NCI-H146 (cell line): Measurements from ENCODE around the gene APOBEC3B.
"Not testable (repeated sequence)": the region's sequence is repeated elsewhere in the genome, so short reads cannot be mapped to it uniquely, and the experiment has no call there.

ENCODE experiments used
- DNase-seq: peaks from one replicate; lab custom pipeline; 2025; lab: John Stamatoyannopoulos, UW

APOBEC3B gene

DNA sequence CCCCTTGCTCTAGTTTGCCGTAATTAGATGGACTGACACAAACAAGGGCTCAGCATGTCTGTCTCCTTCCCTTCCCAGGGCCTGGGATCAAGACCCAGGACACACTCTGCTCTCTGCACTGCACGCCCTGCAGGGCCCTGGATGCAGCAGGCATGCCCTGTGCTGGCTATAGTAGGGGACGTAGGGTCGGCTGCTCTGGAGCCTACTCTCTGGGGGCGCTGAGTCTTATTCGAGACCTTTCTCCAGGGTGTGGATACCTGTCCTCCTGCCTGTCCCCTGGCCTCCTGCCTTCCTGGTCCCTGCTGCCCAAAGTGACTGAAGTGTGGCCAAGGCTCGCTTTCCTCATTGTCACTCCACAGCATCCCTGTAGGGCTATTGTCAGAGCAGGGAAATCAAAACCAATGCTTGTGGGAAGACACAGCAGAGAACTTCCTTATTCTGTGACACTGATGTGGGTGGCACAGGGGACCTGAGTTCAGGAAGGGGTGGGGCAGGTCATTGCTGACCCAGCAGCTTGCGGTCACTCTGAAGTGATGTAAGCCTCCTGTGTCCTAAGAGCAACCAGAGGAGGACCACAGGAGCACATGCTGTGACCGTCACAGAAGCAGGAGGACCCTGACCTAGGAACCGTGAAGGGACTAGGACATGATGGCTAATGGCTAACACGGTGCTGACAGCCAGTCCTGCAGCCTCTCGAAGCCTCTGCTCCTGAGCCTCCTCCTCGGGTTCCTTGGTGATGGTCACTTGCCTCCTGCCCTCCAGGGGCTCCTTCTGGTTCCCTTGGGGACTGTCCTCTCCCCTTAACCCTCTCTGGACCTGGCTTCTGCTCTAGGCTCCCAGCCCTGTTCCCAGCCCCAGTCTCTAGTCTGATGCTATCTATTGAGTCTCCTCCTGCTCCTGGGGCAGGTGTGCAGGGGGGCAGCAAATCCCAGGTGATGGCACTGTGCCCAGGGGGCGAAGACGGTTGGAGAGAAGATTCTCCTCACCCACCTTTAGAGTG, 14.4 kb upstream of the APOBEC3B start:
- DNase-seq: no peak

DNA sequence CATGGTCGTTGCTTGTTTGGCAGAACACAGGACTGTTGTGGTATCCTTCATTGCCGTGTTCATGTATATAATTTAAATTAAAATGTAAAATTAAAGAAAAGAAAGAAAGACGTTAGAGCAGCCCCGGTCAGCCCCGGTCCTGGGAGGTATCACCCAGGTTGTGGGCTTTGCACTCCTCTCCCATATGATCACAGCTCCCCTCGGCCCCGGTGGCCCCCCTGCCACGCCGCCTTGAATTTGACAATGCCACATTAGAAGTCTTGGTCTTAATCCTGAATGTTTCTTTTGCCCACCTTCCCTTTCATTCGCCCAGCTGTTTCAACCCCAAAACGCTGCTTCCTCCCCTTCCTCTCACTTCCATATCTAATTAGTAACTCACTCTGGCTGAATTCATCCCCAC, 13.3 kb upstream of the APOBEC3B start:
- no peak for DNase-seq

DNA sequence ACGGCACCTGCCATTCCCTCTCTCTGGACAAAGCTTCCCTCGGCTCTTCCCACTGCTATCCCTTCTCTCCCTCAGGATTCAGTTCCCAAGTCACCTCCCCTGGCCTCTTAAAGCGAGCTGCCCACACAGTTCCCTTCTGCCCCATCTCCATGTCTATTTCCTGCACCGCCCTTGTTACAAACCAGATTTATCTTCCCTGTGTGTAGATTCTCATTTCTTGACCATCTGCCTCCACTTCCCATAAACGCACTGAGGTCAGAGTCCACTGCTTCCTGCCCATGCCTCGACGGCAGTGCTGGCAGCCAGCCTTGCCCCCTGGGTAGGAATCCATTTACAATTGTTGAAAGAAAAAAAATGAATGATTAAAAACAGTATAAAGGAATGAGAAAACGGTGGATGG, 11.6 kb upstream of the APOBEC3B start:
- no peak for DNase-seq

DNA sequence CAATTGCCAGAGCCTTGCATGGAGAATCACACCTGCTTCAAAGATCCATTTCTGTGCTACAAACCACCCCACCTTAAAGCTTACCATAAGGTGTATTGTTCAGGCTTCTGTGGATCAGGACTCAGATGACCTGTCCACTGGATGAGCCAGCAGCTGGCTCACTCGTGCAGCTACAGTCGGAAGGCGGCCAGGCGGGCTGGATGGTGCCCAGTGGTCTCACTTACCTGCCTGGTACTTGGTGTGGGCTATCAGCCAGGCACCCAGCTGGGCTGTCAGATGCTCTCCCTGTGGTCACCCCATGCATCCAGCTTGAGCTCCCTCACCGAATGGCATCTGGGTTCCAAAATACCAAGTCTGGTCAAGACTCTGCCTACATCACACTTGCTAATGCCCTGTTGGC, 10.9 kb upstream of the APOBEC3B start:
- no peak for DNase-seq

DNA sequence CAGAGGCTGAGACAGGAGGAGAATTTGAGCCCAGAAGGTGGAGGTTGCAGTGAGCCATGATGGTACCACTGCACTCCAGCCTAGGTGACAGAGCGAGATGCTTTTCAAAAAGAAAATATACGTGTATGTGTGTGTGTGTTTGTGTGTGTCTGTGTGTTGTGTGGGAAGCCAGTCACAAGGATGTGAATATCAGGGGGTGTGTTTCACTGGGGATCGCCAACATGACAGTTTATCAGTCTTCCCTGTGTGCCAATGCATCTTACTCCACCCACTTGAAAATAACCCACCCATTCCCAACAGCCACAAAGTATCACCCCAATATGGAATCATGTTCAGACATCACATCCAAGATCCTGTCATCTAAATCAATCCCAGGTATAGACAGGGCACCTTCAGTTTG, 10.4 kb upstream of the APOBEC3B start:
- no peak for DNase-seq

DNA sequence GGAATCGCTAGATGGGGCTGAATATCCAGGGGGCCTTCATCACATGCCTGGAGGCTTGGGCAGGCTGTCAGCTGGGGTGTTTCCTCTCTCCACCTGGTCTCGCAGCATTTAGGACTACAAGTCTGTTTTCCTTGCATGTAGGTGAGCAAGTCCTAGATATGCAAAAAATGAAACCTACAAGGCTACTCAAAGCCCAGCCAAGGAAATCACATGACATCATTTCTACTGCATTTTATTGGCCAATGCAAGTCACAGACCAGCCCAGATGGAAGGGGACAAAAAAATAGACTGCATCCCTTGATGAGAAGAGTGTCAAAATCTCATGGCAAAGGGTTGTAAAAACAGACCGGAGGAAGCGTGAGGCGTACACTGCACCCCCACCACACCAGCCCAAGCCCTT, 9.6 kb upstream of the APOBEC3B start:
- no peak for DNase-seq

DNA sequence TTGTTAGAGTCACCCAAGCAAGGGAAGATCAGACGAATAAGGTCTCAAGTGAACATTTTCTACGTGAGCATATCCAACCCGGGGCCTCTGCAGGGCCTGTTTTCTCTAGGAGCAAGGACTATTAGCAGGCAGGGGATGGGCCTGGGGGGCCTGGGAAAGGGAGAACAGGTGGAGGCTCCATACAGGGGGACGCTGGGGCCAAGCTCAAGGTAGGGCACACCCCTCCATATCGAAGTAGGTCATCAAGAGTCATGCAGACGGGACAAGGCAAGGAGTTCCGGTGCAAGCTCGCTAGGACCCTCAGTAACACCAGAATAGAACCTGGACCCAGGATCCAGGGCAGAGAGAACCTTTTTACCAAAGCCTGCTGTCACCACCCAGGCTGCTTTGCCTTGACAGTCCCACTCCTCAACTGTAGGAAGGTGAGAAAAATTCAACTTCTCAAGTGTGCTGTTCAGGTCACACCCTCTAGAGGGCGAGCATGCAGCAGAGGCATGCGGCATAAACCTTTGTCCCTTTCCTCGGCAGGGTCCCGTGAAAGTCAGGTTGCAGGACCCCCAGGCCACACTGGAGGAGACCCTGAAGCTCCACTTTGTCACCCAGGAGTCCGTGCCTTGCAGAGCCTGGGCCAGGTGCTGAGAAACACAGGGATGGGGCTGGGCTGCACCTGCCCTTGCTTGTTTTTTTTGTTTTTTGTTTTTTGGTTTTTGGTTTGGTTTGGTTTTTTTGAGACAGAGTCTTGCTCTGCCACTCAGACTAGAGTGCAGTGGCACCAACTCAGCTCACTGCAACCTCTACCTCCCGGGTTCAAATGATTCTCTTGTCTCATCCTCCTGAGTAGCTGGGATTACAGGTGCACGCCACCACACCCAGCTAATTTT, 8.6 kb upstream of the APOBEC3B start:
- DNase-seq: peak; percentile 28

DNA sequence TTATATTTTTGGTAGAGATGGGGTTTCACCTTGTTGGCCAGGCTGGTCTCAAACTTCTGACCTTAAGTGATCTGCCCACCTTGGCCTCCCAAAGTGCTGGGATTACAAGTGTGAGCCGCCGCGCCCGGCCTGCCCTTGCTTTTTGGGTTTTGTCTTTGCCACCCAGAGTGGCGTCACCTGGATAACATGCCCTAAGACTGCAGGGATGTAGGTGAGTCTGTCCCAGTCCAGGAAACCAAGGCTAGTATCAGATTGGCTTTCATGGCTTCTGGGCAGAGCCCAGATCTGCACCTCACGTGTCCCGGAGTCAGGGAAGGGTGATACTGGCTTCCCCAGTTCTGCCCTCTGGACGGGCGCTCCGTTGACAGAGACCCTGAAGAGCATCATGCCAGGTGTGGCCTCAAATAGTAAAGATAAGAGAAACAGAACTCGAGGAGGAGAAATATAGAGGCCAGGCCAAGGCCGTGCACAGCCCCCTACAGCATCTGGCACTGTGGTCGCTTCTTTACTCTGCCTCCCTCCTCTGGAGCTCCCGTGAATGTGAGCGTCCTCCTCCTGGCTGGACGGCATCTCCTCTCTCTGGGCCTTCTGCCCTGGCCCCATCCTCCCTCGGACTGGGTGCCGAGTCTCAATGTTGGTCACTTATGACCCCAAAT, 7.8 kb upstream of the APOBEC3B start:
- no peak for DNase-seq

DNA sequence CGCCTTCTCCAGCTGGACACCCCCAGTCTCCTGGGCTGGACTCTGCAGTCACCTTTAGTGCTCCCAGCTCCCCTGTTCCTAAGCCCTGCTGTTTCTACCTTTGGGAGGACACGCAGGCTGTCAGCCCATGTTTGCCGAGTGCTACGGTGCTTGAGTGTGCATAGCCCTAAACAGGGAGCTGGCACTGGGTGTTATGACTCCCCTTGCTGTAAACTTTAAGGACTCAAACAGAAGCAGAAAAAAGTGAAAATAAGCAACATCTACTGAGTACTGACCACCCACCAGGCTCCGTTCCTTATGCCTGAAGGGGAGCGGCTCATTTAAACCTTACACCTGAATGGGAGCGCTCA, 7.3 kb upstream of the APOBEC3B start:
- DNase-seq: no peak

DNA sequence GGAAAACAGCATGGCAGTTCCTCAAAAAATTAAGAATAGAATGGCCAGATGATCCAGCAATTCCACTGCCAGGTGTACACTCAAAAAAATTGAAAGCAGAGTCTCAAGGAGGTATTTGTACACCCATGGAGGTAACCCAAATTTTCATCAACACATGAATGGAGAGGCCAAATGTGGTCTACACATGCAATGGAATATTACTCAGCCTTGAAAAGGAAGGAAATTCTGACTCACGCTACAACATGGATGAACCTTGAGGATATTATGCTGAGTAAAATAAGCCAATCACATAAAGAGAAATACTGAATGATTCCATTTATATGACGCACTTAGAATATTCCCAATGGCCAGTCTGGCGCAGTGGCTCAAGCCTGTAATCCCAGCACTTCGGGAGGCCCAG, 4.9 kb upstream of the APOBEC3B start:
- DNase-seq: not testable (repeated sequence)

DNA sequence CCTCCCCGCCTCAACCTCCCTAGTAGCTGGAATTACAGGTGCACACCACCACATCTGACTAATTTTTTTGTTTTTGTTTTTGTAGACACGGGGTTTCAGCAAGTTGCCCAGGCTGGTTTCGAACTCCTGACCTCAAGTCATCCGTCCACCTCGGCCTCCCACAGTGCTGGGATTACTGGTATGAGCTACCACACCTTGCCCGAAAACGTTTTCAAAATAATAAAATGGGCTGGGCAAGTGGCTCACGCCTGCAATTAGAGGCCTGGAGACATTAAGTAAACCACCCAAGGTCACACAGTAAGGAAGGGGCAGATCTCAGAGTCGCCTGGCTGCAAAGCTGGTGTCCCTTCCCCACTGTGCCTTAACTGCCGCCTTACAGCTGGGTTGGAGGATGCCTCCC, 1.6 kb upstream of the APOBEC3B start:
- not testable (repeated sequence) for DNase-seq

DNA sequence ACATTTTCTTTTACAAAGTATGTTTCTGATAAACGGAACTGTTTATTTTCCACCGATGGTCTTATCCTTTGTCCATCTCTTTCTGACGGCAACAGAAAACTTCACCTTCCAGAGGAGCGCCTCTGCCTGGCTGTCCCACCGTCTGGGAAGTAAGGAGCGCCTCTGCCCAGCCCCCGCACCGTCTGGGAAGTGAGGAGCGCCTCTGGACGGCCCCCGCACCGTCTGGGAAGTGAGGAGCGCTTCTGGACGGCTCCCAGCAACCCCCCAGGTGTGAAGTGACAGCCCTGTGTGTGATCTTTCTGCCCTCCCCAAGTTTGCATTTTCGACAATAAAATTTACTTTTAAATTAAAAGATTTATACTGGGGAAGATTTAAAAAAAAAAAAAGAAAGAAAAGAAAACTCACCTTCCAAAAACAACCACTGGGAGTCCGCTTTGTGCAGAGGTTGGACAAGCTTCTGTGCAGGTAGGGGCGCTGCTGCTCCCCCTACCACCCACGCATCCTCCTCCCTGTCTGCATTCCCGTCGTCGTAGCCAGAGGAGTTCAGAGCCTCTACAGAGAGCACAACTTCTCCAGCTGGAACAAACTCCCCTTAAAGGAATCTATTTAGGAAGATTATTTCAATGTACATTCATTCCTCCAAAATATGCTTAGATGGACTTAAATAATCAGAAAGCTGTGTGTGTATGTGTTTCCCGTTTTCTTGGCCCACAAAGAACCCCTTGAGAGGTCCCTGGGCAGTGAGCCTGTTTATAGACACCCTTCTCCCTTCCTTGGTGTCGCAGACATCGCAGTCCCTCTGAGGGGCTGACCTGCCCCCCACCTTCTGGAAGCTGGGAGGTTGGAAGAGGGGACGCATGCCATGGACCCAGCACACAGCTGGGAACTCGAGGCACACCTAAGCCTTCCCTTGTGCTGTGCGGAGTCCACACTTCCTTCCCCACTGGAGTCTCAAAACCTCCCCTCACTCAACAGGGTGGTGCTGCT, 849 bp upstream of the APOBEC3B start:
- no peak for DNase-seq

DNA sequence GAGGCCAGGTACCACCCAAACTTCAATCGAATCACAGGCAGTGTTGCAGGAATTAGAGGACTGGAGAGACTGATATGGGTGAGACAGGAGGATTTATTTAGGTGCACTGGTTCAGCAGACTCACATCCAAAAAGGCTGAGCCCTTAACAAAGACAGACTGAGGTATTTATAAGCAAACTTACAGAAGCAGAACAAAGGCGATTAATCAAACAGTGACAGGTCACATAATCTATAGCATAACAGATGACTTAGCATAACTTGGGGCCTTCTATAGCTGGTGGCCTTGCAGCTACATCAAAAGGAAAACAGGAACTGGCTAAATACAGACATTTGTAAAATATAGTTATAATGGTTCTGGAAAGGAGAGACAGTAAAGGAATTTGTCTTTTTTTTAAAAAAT, 2.1 kb downstream of the APOBEC3B start:
- no peak for DNase-seq

DNA sequence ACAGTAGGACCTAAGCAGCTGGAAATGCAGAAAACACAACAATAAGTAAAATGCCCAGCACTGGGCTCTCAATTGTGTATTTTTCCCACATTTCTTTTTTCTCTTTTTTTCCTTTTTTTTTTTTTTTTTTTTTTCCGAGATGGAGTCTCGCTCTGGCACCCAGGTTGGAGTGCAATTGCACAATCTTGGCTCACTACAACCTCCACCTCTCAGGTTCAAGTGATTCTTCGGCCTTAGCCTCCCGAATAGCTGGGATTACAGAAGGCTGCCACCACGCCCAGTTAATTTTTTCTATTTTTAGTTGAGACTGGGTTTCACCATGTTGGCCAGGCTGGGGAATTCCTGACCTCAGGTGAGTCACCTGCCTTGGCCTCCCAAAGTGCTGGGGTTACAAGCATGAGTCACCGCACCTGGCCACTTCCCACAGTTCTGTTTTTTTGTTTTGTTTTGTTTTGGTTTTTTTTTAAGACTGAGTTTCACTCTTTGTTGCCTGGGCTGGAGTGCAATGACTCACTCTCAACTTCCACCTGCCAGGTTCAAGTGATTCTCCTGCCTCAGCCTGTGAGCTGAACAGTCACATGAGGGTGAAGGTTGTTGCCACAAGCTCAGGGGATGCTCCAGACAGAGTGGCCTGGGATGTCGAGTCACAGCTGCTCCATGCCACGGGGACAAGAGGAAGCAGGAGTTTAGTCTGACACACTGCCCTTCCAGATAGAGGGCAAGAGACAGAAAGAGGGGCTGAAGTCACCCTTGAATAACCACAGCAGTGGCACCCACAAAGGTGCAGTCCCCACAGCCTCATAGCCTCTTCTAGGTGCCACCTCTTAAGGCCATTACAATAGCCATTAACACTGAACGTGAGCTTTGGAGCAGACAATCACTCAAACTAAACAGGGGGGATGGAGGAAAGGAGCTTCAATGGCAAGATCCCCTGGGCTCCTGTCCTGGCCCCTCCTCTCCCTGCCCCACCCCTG, 2.9 kb downstream of the APOBEC3B start:
- DNase-seq: peak; percentile 50

DNA sequence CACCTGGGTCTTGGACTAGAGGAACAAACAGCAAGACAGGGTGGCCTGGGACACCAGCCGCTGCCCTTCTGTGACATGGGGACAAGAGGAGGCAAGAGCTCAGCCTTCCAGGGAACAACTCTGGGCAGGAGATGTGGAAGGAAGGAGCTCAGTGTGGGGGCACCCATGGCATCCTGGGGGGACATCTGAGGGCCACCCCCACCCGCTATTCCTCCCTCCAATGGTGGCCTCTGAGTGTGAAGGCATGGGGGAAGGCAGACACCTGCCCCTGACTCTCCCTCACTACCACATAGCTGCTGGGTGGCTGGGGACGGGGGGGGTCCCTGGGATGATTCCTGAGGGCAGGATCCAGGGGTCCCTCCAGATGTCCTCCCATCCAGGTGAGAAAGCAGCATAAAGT, 4.5 kb downstream of the APOBEC3B start:
- no peak for DNase-seq

DNA sequence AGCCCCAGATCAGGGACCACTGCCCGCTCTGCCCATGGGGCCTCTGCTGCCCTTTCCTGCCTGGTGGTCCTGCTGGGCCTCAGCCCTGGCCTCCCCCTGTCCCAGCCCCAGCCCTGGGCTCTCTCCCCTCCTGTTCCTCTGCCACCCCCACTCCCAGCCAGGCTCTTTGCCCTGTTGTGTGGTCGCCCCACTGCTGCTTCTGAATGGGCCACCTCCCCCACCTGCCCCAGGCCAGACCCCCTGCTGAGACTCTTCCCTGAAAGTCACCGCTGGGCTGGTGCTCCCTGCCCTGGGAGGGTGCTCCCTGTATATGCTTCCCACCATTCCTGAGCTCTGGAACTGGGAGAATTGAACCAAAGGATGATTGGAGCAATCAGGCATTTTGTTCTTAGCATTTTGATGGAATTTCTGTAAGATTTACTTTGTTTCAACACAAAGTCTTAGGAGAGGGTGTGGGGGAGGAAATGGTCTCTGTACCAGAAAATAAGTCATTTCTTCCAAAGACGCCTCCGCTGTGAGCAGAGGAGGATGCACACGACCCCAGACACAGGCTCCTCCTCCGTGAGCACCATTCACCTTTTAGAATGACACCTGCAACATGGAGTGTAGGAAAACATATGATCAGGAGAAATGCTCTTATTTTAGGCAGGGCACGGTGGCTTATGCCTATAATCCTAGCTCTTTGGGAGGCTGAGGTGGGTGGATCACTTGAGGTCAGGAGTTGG, 5.2 kb downstream of the APOBEC3B start:
- DNase-seq: no peak

DNA sequence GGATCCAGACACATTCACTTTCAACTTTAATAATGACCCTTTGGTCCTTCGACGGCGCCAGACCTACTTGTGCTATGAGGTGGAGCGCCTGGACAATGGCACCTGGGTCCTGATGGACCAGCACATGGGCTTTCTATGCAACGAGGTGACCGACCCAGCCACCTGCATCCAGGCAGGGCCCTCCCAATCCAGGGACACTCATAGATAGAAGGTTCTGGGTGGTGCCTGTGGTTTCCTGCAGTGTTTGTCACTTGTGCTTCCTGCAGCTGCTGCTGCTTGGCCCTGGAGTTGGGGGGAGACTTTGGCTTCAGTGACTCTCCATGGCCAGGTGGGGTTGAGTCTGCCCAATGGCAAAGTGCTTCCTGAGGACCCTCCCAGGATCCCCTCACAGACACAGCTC, 7.3 kb downstream of the APOBEC3B start:
- no peak for DNase-seq

DNA sequence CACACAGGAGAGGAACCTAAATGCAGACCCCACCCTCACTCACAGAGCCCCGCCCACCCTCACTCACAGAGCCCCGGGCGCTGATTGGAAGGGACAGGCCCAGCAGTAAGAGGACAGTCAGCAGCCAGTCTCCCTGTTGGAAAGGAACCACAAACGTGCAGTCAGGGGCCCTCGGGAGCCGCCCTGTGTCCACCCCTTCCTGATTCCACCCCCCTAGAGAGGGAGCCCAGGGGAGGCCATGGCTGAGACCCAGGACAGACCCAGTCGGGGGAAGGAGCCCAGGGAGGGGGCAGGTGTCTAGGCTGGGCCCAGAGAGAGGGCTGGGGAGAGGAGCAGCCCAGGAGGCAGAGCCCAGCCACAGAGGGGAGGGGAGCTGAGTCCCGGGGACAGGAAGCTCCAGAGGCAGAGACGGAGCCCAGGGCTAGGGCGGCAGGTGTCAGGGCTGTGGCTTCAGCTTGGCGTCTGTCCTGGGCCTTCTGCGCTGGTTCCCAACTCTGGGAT, 10.8 kb downstream of the APOBEC3B start:
- not testable (repeated sequence) for DNase-seq

DNA sequence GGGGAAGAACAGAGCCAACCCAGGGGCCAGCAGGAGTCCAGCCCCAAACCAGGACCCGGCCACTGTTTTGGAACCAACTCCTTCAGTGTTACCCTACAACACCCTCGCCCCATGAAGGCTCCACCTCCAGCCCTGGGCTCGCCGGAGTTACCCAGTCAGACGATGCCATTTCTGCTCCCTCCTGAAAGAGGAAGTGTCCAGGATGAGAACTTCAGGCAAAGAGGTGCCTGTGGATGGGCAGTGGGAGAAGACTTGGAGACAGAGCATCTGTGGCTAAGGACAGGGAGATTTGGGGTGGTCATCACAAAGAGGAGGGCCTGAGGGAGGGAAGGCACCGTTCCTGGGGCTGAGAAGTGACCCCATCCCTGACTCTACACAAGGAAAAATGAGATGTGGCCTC, 14.0 kb downstream of the APOBEC3B start:
- no peak for DNase-seq
